HCT116 (cell line): Measurements from ENCODE around the gene KRTAP10-10. TPM values are rescaled to one million over a fixed set of nuclear protein-coding genes. Genes with fewer than 3 reads are reported as not detected.
"Not testable (repeated sequence)": the region's sequence is repeated elsewhere in the genome, so short reads cannot be mapped to it uniquely, and the experiment has no call there.

ENCODE experiments used
- ATAC-seq: fragments of 200-7000 bp; cut with Tn5 transposase; 2 replicates; pipeline ENCODE4 v1.9.1; 2020; ENCODE audit warnings: mild to moderate bottlenecking, moderate library complexity
- BruUV-seq: library from RNA; stranded (reverse); fragments of 400-500 nt; replicated peaks from 2 replicates; lab custom pipeline; 2021; lab: Mats Ljungman, UMichigan
- CTCF ChIA-PET: fragments of 300-600 bp; sonication (Branson Sonifier 250); formaldehyde crosslinking; loops from one replicate; lab custom pipeline; 2021; ENCODE audit warnings: antibody characterized with exemption; lab: Charles Lee
- POLR2A ChIA-PET: fragments of 300-600, 350-600 bp; sonication (Branson Sonifier 250); formaldehyde crosslinking; loops from one replicate; lab custom pipeline; 2021; ENCODE audit warnings: antibody characterized with exemption; lab: Charles Lee
- RAD21 ChIA-PET, 2 experiments: fragments of 300-600 bp; sonication (Branson Sonifier 250); formaldehyde crosslinking; loops; one replicate each; lab custom pipeline; 2023; ENCODE audit warnings: low total read pairs in 2 of 2; ENCODE audit not compliant: uncharacterized antibody in 2 of 2, unreplicated experiment in 2 of 2, low non-redundant PET in 1 of 2; lab: Charles Lee
- DNase-seq: peaks from one replicate; pipeline ENCODE4 v3.0.0-alpha.2; 2010; ENCODE audit warnings: low read depth, low spot score
- H2AFZ ChIP-seq: fragments of 200-600 bp; shearing (Covaris generic), sonication (generic); 2 replicates; pipeline ENCODE4 v1.6.1; 2017; ENCODE audit warnings: low read depth, mixed run types, mixed read lengths, antibody characterized with exemption, low read length; ENCODE audit not compliant: poor library complexity, severe bottlenecking
- H3K27ac ChIP-seq: 2 replicates; pipeline ENCODE4 v1.5.1; 2012; ENCODE audit warnings: low read depth, low read length
- H3K27me3 ChIP-seq: fragments of 200-600 bp; sonication (generic); 2 replicates; pipeline ENCODE4 v1.6.1; 2016; ENCODE audit warnings: mixed run types, low read length, mixed read lengths; ENCODE audit not compliant: insufficient read depth
- H3K36me3 ChIP-seq, 2 experiments: fragments of 200-500 bp in 1 of 2; fragments of 200-600 bp in 1 of 2; sonication (Bioruptor generic) in 1 of 2; sonication (generic) in 1 of 2; 2 replicates each; pipeline versions ENCODE4 v1.5.1 to v1.6.1; 2014 to 2016; ENCODE audit warnings: low read length in 2 of 2, inconsistent platforms in 1 of 2, mixed read lengths in 1 of 2, mixed run types in 1 of 2; ENCODE audit not compliant: insufficient read depth in 2 of 2, control insufficient read depth in 1 of 2
- H3K4me1 ChIP-seq, 2 experiments: fragments of 200-600 bp in 1 of 2; sonication (generic) in 1 of 2; 2 replicates each; pipeline versions ENCODE4 v1.5.1 to v1.6.1; 2012 to 2017; ENCODE audit warnings: low read length in 2 of 2, inconsistent platforms in 1 of 2, mild to moderate bottlenecking in 1 of 2, mixed read lengths in 1 of 2, mixed run types in 1 of 2, moderate library complexity in 1 of 2; ENCODE audit not compliant: insufficient read depth in 2 of 2, control insufficient read depth in 1 of 2
- H3K4me2 ChIP-seq: fragments of 200-600 bp; sonication (generic); 2 replicates; pipeline ENCODE4 v1.6.1; 2017; ENCODE audit warnings: mixed run types, low read length, mixed read lengths
- H3K4me3 ChIP-seq, 2 experiments: fragments of 200-600 bp in 1 of 2; sonication (generic) in 1 of 2; replicated peaks in 1 of 2; 2 replicates each; pipeline ENCODE4 v1.5.1; 2011 to 2016; ENCODE audit warnings: low read length in 2 of 2, control low read depth in 1 of 2, low read depth in 1 of 2, mild to moderate bottlenecking in 1 of 2, mixed read lengths in 1 of 2, mixed run types in 1 of 2
- H3K79me2 ChIP-seq: fragments of 200-600 bp; sonication (generic); 2 replicates; pipeline ENCODE4 v1.6.1; 2017; ENCODE audit warnings: mild to moderate bottlenecking, mixed run types, low read length, moderate library complexity, mixed read lengths; ENCODE audit not compliant: insufficient read depth
- H3K9ac ChIP-seq: fragments of 200-600 bp; sonication (generic); 2 replicates; pipeline ENCODE4 v1.6.1; 2016; ENCODE audit warnings: low read length, mixed read lengths
- H3K9me2 ChIP-seq: fragments of 200-600 bp; sonication (generic), shearing (Covaris generic); 2 replicates; pipeline ENCODE4 v1.6.1; 2017; ENCODE audit warnings: mixed run types, mild to moderate bottlenecking, moderate library complexity; ENCODE audit not compliant: insufficient read depth
- H3K9me3 ChIP-seq, 2 experiments: fragments of 200-500 bp in 1 of 2; fragments of 200-600 bp in 1 of 2; sonication (Bioruptor generic) in 1 of 2; sonication (generic) in 1 of 2; 2 replicates each; pipeline ENCODE4 v1.6.1; 2014 to 2017; ENCODE audit warnings: low read length in 2 of 2, mixed read lengths in 2 of 2, inconsistent platforms in 1 of 2, low read depth in 1 of 2, mild to moderate bottlenecking in 1 of 2, mixed run types in 1 of 2, moderate library complexity in 1 of 2; ENCODE audit not compliant: control insufficient read depth in 1 of 2, insufficient read depth in 1 of 2
- H4K20me1 ChIP-seq: fragments of 200-600 bp; sonication (generic), shearing (Covaris generic); 2 replicates; pipeline ENCODE4 v1.6.1; 2017; ENCODE audit warnings: mixed run types, mild to moderate bottlenecking, moderate library complexity; ENCODE audit not compliant: insufficient read depth
- ATF3 ChIP-seq: IDR thresholded peaks from 2 replicates; pipeline ENCODE4 v1.6.1; 2012
- CEBPB ChIP-seq: IDR thresholded peaks from 2 replicates; pipeline ENCODE4 v1.6.1; 2012; ENCODE audit warnings: low read depth
- CTCF ChIP-seq, 3 experiments: fragments of 200-600 bp in 1 of 3; sonication (generic) in 1 of 3; IDR thresholded peaks in 2 of 3; conservative IDR thresholded peaks in 1 of 3; 2 replicates each; pipeline ENCODE4 v1.5.1; 2012 to 2017; ENCODE audit warnings: low read depth in 2 of 3, low read length in 2 of 3, antibody characterized with exemption in 1 of 3, borderline replicate concordance in 1 of 3, control low read depth in 1 of 3, mild to moderate bottlenecking in 1 of 3, mixed read lengths in 1 of 3, mixed run types in 1 of 3, moderate library complexity in 1 of 3; ENCODE audit not compliant: insufficient read depth in 1 of 3
- EGR1 ChIP-seq: IDR thresholded peaks from 2 replicates; pipeline ENCODE4 v1.6.1; 2012; ENCODE audit warnings: low read depth
- ELF1 ChIP-seq: IDR thresholded peaks from 2 replicates; pipeline ENCODE4 v1.6.1; 2012; ENCODE audit warnings: low read depth, borderline replicate concordance
- EZH2 ChIP-seq: fragments of 200-600 bp; sonication (generic); IDR thresholded peaks from 2 replicates; pipeline ENCODE4 v1.6.1; 2017; ENCODE audit warnings: antibody characterized with exemption, mixed run types
- MAX ChIP-seq: IDR thresholded peaks from 2 replicates; pipeline ENCODE4 v1.6.1; 2012
- SRF ChIP-seq: IDR thresholded peaks from 2 replicates; pipeline ENCODE4 v1.6.1; 2012; ENCODE audit warnings: low read depth
- TCF7L2 ChIP-seq: IDR thresholded peaks from 2 replicates; pipeline ENCODE4 v1.7.0; 2011; ENCODE audit warnings: borderline replicate concordance, inconsistent platforms; ENCODE audit not compliant: insufficient read depth, insufficient read length; ENCODE audit errors: extremely low read depth
- ZFX ChIP-seq: fragments of 450-650 bp; IDR thresholded peaks from 2 replicates; pipeline ENCODE4 v1.6.1; 2017
- intact Hi-C: fragments of 100-400 bp; cut with micrococcal nuclease; formaldehyde crosslinking; loops from 2 replicates; pipeline ENCODE4 v1.10.0; 2022
- total RNA-seq: library from RNA; stranded (reverse); gene quantifications from one replicate; pipeline ENCODE4 v1.2.1, GENCODE V29; 2021; ENCODE audit not compliant: unreplicated experiment

The KRTAP10-10 gene
- total RNA-seq, 1 experiment from 2014 or later: not detected

- H3K9me2 ChIP-seq, H3K4me3 ChIP-seq, POLR2A ChIA-PET, H2AFZ ChIP-seq, H3K4me1 ChIP-seq, BruUV-seq, H3K9ac ChIP-seq, H3K4me2 ChIP-seq, H3K9me3 ChIP-seq, intact Hi-C loops, CTCF ChIA-PET, H3K36me3 ChIP-seq, H3K27ac ChIP-seq, DNase-seq, H4K20me1 ChIP-seq, RAD21 ChIA-PET, H3K79me2 ChIP-seq: not testable (repeated sequence)
- ATAC-seq: peak; percentile 47
- H3K27me3 ChIP-seq: peaks cover 11% of the 10 kb centered on the region; the same call in 1 of the 2 replicates
These were observed 36.1 kb upstream of the KRTAP10-10 start for GRCh38 chr21:44601091-44601490.

GRCh38 chr21:44601596-44602462 lies 35.3 kb upstream of the KRTAP10-10 start:
- Histone ChIP-seq H3K27me3 (peaks cover 11% of the 10 kb centered on the region; the same call in 1 of the 2 replicates), H3K36me3 (no peaks in the 10 kb centered on the region), H3K79me2 (no peaks in the 10 kb centered on the region), H3K4me2 (no peak overlapping the region), H2AFZ (no peak overlapping the region), H3K4me1 (peaks cover 0 to 3% of the 10 kb centered on the region in 2 experiments; a peak in 1 of 4 replicates), H3K9me3 (no peaks in the 10 kb centered on the region), H4K20me1 (no peaks in the 10 kb centered on the region), H3K9ac (no peak overlapping the region), H3K9me2 (no peaks in the 10 kb centered on the region), H3K27ac (no peak overlapping the region), H3K4me3 (no peak overlapping the region)
- ChIA-PET POLR2A (no interaction called here), CTCF (no interaction called here), RAD21 (no interaction called here)
- DNase-seq (no peak), ATAC-seq (no peak)
- no TSS peak for BruUV-seq
- intact Hi-C loops: no loop called here
- no peak for TF ChIP-seq MAX
- no peak for TF ChIP-seq EGR1
- TF ChIP-seq CTCF (IDR thresholded peaks at IDR 0.05 in 2 of 3, conservative IDR thresholded peaks at IDR 0.05 in 1 of 3; ENCODE audit: borderline replicate concordance in 1 of 3, insufficient read depth in 1 of 3, low read depth in 2 of 3, low read length in 2 of 3): no peak
- no peak for TF ChIP-seq TCF7L2
- TF ChIP-seq ATF3: no peak
- no peak for TF ChIP-seq EZH2
- TF ChIP-seq CEBPB: no peak
- no peak for TF ChIP-seq ELF1
- no peak for TF ChIP-seq SRF
- no peak for TF ChIP-seq ZFX
